Choroid plexus epithelial cell (primary cell): ENCODE measurements around the gene TMEFF2.
"Not testable (repeated sequence)": the region's sequence is repeated elsewhere in the genome, so short reads cannot be mapped to it uniquely, and the experiment has no call there.

Source experiments
- DNase-seq: peaks from one replicate; pipeline ENCODE4 v3.0.0-alpha.2; 2010; ENCODE audit warnings: low read depth
- H3K4me3 ChIP-seq: 2 replicates; pipeline ENCODE4 v1.5.1; 2011; ENCODE audit warnings: low read depth, mild to moderate bottlenecking, control low read depth, low read length, moderate library complexity
- TF ChIP-seq, protein P1 (sequence below): conservative IDR thresholded peaks from 2 replicates; pipeline ENCODE4 v1.5.1; 2011; ENCODE audit warnings: low read depth, mild to moderate bottlenecking, control low read depth, inconsistent platforms, low read length, moderate library complexity

The TMEFF2 gene

GRCh38 chr2:191927319-191927867 is 267.3 kb downstream of the TMEFF2 start:
- TF ChIP-seq, protein P1, sequence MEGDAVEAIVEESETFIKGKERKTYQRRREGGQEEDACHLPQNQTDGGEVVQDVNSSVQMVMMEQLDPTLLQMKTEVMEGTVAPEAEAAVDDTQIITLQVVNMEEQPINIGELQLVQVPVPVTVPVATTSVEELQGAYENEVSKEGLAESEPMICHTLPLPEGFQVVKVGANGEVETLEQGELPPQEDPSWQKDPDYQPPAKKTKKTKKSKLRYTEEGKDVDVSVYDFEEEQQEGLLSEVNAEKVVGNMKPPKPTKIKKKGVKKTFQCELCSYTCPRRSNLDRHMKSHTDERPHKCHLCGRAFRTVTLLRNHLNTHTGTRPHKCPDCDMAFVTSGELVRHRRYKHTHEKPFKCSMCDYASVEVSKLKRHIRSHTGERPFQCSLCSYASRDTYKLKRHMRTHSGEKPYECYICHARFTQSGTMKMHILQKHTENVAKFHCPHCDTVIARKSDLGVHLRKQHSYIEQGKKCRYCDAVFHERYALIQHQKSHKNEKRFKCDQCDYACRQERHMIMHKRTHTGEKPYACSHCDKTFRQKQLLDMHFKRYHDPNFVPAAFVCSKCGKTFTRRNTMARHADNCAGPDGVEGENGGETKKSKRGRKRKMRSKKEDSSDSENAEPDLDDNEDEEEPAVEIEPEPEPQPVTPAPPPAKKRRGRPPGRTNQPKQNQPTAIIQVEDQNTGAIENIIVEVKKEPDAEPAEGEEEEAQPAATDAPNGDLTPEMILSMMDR: no peak
- peak; percentile 93 for DNase-seq
- no peak overlapping the region for H3K4me3 ChIP-seq

GRCh38 chr2:191926671-191927070 is 268.1 kb downstream of the TMEFF2 start:
- no peak for DNase-seq
- TF ChIP-seq, protein P1: no peak
- no peak overlapping the region for H3K4me3 ChIP-seq

- TF ChIP-seq, protein P1: no peak
- no peak for DNase-seq
- no peak overlapping the region for H3K4me3 ChIP-seq
These were observed 271.1 kb downstream of the TMEFF2 start for GRCh38 chr2:191923652-191923997.

DNA sequence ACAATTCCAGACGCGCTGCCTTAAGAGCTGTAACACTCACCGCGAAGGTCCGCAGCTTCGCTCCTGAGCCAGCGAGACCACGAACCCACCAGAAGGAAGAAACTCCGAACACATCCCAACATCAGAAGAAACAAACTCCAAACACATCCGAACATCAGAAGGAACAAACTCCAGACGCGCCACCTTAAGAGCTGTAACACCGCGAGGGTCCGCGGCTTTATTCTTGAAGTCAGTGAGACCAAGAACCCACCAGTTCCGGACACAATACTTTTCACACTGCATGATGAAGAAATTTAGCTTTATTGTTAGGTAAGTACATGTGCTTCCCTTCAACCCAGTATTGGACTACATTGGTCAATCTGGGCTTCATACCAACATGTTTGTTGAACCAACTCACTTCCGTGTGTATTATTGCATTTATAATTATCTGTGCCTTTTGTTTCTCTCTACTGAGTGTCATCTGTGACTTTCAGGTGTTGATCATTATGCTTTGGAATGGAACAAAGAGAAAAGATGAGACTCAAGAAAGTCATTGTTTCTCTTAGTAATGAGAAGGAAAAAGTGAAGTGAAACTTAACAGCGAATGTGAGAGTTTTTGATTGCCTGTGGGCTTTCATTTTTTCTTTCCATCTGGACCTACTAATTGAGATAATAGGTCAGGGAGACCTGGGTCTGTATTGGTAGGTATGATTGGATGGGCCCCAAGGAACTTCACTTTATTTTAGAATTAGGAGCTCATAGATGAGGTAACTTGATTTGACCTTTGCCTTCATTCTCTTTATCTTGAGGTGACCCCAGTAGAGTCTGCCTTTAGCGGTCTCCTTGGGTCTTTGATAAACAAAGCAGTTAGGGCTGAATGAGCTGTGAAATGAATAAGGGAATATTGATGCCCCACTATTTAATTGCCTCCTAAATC is 271.7 kb downstream of the TMEFF2 start:
- DNase-seq: no peak
- TF ChIP-seq, protein P1: no peak
- no peak overlapping the region for H3K4me3 ChIP-seq

DNA sequence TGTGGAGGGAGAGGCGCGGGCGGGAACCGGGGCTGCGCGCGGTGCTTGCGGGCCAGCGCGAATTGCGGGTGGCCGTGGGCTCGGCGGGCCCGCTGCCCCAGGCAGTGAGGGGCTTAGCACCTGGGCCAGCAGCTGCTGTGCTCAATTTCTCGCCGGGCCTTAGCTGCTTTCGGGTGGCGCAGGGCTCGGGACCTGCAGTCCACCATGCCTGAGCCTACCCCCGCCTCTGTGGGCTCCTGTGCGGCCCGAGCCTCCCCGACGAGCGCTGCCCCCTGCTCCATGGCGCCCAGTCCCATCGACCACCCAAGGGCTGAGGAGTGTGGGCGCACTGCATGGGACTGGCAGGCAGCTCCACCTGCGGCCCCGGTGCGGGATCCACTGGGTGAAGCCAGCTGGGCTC is 273.1 kb downstream of the TMEFF2 start:
- not testable (repeated sequence) for DNase-seq, H3K4me3 ChIP-seq

GRCh38 chr2:191920502-191920901 is 274.2 kb downstream of the TMEFF2 start:
- TF ChIP-seq, protein P1: no peak
- no peak overlapping the region for H3K4me3 ChIP-seq

DNA sequence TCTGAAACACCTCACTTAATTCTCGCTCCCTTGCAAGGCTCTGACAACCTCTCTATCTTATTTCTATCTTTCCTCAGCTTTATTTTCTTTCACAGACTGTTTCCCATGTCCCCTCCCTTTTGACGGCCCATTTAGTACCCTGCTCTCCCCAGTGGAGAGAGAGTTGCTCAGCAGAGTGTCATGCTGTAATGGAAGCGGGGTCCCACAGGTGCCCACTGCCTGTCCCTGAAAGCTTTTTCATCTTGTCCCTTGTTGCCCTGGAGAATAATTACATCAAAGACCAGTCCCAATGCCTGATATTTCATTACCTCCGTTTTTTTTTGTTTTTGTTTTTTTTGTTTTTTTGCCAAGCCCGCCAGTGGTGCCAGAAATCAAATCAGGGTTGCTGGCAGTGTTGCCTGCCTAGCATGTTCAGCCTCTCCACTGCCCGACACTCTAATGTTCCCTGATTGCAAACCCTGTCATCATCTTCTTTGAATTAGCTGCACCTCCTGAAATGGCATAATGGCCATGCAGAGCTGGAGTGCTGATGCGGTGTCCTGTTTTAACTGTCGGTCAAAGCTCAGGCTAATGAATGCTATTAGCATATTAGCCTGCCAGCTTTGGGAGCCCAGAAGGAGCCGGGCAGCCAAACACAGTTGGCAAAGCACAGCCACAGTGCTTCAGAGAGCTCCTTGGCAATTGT is 276.6 kb downstream of the TMEFF2 start:
- H3K4me3 ChIP-seq: no peak overlapping the region
- TF ChIP-seq, protein P1: no peak
- DNase-seq: no peak

More at GRCh38 chr2:191920502-191920901, 274.2 kb downstream of the TMEFF2 start:
- DNase-seq: no peak
